ENCODE measurements around the gene CBLL1. TPM values are rescaled to one million over a fixed set of nuclear protein-coding genes. Genes with fewer than 3 reads are reported as not detected.

The CBLL1 gene
- total and polyA plus RNA-seq, 7 donors: 10.1 to 32.6 (median 23.2) TPM

DNA sequence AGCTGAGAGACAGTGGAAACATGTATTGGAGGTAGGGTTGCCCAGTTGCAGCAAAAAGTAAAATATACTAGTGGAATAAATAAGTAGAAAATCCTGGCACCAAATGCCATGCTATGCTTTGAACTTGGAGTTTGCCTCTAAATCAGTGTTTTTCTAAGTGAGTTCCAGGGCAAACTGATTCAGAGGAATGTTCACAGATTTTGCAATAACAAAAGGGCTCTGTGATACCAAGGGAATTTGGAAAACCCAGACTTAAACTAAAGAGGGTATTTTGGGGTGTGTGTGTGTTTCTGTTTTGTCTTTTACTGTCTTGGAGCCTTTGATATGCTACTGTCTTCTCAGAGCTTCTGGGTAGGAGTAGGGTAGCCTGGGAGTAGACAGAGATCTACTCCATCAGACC is 43.4 kb upstream of the CBLL1 start:
- Histone ChIP-seq H3K4me1 (no peaks in the 10 kb centered on the region), H3K27me3 (ENCODE audit: insufficient read depth in 3 of 3, low read length in 2 of 3) (no peaks in the 10 kb centered on the region), H3K27ac (no peak overlapping the region), H3K36me3 (ENCODE audit: insufficient read depth in 1 of 2, low read depth in 1 of 2) (no peaks in the 10 kb centered on the region), H3K9me3 (no peaks in the 10 kb centered on the region), H3K4me3 (no peak overlapping the region)
- intact Hi-C loops (cut with DNase I): no loop called here
- no peak for DNase-seq
- no peak for ATAC-seq
- TF ChIP-seq CTCF (IDR thresholded peaks at IDR 0.05): no peak

GRCh38 chr7:107701191-107701590 is 42.8 kb upstream of the CBLL1 start:
- Histone ChIP-seq H3K9me3 (no peaks in the 10 kb centered on the region), H3K4me3 (no peak overlapping the region), H3K27ac (no peak overlapping the region), H3K36me3 (ENCODE audit: insufficient read depth in 1 of 2, low read depth in 1 of 2) (no peaks in the 10 kb centered on the region), H3K4me1 (no peaks in the 10 kb centered on the region), H3K27me3 (ENCODE audit: insufficient read depth in 3 of 3, low read length in 2 of 3) (no peaks in the 10 kb centered on the region)
- 73 to 82% (median 78%) methylated on average over 3 of the region's 3 CpGs for WGBS, 3 donors
- no peak for ATAC-seq
- intact Hi-C loops (cut with DNase I): no loop called here
- no peak for DNase-seq
- no peak for TF ChIP-seq CTCF (IDR thresholded peaks at IDR 0.05)

GRCh38 chr7:107703219-107703618 is 40.7 kb upstream of the CBLL1 start:
- no peak for TF ChIP-seq CTCF (IDR thresholded peaks at IDR 0.05)
- Histone ChIP-seq H3K4me1 (no peaks in the 10 kb centered on the region), H3K36me3 (ENCODE audit: insufficient read depth in 1 of 2, low read depth in 1 of 2) (no peaks in the 10 kb centered on the region), H3K4me3 (no peak overlapping the region), H3K27me3 (ENCODE audit: insufficient read depth in 3 of 3, low read length in 2 of 3) (no peaks in the 10 kb centered on the region), H3K27ac (no peak overlapping the region), H3K9me3 (no peaks in the 10 kb centered on the region)
- no peak for ATAC-seq
- DNase-seq: no peak
- intact Hi-C loops (cut with DNase I): no loop called here

DNA sequence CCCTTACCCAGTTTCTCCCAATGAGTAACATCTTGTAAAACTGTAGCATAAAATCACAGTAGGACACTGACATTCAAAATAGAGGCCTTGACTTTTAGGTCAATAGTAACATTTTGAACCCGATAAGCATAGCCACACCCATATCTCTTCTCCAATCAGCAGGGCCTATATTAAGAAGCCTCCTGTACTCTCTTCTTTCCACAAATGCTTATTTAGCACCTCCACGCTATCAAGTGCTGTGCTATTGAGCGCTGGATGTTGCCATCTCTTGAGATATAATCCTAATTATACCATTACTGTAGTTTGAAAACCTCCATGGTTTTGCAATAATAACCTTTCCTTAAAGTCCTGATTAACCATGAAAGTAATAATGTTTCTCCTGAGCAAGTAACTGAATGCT is 40.1 kb upstream of the CBLL1 start:
- TF ChIP-seq CTCF (IDR thresholded peaks at IDR 0.05): no peak
- 78 to 81% (median 79%) methylated on average over 3 of the region's 3 CpGs for WGBS, 3 donors
- Histone ChIP-seq H3K27me3 (ENCODE audit: insufficient read depth in 3 of 3, low read length in 2 of 3) (no peaks in the 10 kb centered on the region), H3K9me3 (no peaks in the 10 kb centered on the region), H3K36me3 (ENCODE audit: insufficient read depth in 1 of 2, low read depth in 1 of 2) (no peaks in the 10 kb centered on the region), H3K27ac (no peak overlapping the region), H3K4me3 (no peak overlapping the region), H3K4me1 (no peaks in the 10 kb centered on the region)
- ATAC-seq (no peak), DNase-seq (no peak)
- intact Hi-C loops (cut with DNase I): no loop called here

- H3K9me3 ChIP-seq: no peaks in the 10 kb centered on the region
- intact Hi-C loops (cut with DNase I): no loop called here
- no peaks in the 10 kb centered on the region for H3K4me1 ChIP-seq
- 93 to 95% (median 93%) methylated on average over 2 of the region's 2 CpGs for WGBS, 3 donors
- H3K4me3 ChIP-seq: no peak overlapping the region
- no peak for TF ChIP-seq CTCF (IDR thresholded peaks at IDR 0.05)
- no peaks in the 10 kb centered on the region for H3K27me3 ChIP-seq (ENCODE audit: insufficient read depth in 3 of 3, low read length in 2 of 3)
- no peak overlapping the region for H3K27ac ChIP-seq
- H3K36me3 ChIP-seq (ENCODE audit: insufficient read depth in 1 of 2, low read depth in 1 of 2): no peaks in the 10 kb centered on the region
- no peak for ATAC-seq
- DNase-seq: no peak
Observed at GRCh38 chr7:107708956-107709355, 35.0 kb upstream of the CBLL1 start.
